Activated T-cell treated with anti-CD3 and anti-CD28 coated beads for 24 hours (primary cell): ENCODE data around the gene GPC4.

Source experiments
- DNase-seq: peaks from one replicate; pipeline ENCODE4 v3.0.0-alpha.2; 2020; ENCODE audit warnings: low read depth

GPC4 gene

DNA sequence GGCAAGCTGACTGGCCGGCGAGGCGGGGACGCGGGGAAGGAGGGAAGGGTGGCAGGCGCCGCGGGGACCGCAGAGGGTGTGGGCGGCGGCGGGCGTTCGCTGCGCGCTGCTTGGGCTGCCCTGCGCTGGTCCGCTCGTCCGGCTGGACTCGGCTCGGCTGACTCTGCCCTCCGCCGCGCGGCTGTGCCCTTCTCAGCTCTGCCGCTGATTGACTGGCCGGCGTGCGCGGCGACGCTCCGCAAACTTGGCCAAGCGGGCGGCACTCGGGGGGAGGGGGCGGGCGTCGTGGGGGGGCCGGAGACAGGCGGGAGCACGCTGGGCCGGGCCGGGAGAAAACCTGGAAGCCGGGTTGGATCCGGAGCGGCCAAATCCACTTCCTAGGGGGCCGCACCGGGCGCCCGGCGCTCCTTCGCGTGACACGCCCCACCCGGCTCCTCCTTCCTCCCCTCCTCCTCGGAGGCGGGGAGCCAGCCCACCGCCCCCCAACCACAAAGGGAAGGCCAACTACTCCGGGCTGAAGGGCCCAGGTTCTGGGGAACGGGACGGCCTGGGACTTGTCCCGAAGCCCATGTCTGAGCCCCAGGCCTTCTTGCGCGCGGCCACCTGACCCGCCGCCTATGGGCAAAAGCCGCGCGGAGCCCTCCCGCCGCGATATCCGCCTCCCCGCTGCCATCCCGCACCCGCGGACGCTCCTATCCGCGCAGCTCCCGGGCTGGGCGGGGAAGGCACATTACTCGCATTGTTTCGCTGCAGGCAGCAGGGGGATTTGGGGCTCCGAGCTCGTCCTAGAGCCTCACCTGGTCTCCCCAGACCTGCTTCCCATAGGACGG is at the start of gene GPC4:
GPC4 (minus strand) TSS at position 214 of the 830 bp plus-strand sequence. CDS start 524 bp downstream, outside the sequence.
- no peak for DNase-seq

DNA sequence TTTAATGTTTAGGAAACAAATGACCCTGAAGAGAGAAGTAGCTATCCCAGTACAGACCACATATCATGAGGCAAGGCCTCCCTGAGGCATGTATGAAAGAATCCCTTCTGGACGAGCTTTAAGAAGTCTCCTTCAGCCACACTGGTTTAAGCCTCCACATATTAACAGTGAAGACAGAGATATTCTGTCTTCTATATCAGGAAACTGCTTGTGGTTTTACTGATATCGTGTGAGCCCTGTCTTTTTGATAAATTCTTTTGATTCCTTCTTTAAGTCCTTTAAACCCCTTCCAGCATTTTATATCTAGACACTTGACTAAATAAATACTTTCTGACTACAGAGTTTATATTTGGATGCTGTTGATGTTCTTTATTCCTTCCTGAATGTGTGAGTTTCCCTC is 45.9 kb upstream of the GPC4 start:
- DNase-seq = no peak

GRCh38 chrX:133454924-133455323 is 39.6 kb upstream of the GPC4 start:
- no peak for DNase-seq

- DNase-seq = no peak
Measured at GRCh38 chrX:133454491-133454914, 39.2 kb upstream of the GPC4 start.

GRCh38 chrX:133448512-133449076 is 33.3 kb upstream of the GPC4 start:
- DNase-seq = no peak

DNA sequence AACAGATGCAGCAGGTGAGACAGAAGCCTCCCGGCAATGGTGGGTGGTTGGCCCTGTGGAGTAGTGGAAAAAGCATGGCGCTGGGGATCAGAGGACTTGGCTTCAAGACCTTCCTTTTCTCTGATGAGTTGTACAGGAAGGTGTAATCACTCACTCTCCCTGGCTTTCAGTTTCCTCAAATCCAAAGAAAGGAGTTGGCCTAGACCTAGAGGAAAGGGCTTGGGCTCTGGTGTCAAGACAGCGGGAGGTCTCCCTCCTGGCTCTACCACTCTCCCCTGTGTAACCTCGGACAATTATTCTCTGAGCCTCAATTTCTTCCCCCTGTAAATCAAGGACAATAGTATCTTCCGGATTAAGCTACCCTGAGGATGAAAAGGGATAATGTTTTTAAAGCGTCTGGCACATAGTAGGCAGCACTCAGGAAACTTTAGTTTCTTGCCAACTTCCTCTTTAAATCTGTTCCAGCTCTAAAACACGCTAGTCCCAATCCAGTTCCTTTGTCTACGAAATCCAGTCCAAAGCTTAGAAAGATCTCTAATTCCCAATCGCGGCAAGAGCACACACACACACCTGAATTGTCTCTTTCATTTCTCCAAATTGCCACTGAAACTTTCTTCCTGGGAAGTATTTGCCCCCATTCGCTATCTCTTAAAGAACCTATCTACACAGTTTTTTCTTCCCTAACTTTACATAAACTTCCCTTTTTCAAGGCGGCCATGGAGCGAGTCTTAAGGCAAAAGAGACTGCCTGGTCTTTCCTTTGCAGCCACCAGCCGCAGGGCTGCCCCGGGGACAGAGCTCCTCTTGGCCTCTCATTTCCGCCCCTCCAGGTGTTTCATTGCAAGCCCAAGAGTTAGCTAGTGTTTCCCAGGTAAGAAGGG is 29.9 kb upstream of the GPC4 start:
- no peak for DNase-seq

- no peak for DNase-seq
Measured at GRCh38 chrX:133444196-133444595, 28.9 kb upstream of the GPC4 start.

DNA sequence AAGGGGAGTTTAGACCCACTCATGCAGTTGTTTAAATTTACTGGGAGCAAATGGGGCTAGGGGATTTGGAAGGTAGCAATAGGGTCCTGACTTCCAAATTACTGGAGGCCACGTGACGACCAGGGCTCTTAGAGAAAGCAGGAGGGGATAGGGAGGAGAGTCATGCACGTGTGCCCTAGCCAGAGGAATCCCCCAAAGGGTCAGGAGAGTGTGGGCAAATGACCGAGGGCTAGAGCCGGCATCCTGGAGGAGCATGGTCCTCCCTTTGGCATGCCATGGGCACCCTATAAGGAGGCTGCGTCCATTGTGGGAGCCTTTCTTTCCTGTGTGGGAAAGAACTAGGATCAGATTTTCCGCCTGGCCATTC is 25.5 kb upstream of the GPC4 start:
- DNase-seq = no peak

DNA sequence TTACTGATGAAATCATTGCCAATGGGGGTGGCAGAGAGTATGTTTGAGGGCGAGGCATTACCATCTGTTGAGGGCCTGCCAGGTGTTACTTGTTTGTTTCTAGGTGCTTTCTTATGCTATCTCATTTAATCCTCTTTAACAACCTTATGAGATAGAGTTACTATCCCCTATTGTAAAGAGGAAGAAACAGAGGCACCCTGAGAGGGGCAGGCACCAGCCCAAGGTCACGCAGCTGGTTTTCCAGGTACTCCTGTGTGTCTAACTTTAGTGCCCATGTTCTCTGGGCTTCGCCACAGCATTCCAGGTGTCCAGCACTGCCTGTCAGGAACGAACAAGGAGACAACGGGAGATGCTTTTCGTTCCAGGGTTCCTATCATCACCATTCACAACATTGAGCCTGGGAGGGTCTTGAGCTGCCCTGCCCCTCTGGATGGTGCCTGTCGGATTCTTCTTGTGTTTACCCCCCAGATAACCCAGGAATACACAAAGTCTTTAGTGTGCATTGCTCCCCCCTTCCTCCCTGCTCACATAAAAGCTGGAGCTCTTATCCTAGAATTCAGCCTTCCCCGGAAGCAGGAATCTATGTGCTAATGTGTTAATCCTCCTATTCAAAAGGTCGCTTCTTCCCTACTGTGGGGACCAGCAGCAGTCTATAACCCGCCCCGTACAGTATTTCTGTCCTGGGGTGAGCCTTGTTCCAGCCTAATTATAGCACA is 24.9 kb upstream of the GPC4 start:
- DNase-seq = no peak

DNA sequence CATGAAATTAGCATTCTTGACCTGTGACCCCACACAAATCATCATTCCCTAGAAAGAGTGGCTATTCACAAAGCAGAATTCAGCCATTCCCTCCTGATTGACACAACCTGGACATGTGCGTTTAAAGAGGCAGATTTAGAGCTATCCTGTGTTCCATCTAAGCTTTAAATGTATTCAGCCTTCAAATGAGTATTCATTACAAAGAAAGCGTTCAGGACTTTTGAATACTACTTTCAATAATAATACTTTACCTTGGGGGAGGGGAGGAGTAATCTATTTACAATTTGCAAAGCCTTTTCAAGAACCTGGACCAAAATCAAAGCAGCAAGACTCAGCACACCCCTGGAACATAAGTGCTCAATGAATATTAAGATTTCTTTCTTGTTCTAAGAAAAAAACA is 22.5 kb upstream of the GPC4 start:
- DNase-seq = no peak

GRCh38 chrX:133437356-133437755 is 22.1 kb upstream of the GPC4 start:
- DNase-seq = no peak

GRCh38 chrX:133435544-133436124 is 20.3 kb upstream of the GPC4 start:
- no peak for DNase-seq

GRCh38 chrX:133434197-133434820 is 19.0 kb upstream of the GPC4 start:
- DNase-seq = no peak

DNA sequence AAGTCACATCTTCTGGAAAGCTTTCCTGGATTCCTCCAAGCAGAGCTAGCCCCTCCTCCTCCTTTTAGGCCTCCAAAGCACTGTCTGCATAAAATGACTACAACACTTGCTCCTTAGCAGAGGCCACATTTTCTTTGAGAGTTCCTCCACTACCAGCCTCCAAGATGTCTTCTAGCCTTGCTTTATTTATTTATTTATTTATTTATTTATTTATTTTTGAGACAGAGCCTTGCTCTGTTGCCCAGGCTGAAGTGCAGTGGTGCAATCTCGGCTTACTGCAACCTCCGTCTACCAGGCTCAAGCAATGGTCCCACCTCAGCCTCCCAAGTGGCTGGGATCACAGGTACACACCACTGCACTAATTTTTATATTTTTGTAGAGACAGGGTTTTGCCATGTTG is 4.6 kb upstream of the GPC4 start:
- DNase-seq = no peak

GRCh38 chrX:133418588-133418987 is 3.3 kb upstream of the GPC4 start:
- no peak for DNase-seq

GRCh38 chrX:133417364-133417763 is 2.1 kb upstream of the GPC4 start:
- no peak for DNase-seq

GRCh38 chrX:133414406-133415275 is 648 bp downstream of the GPC4 start:
- no peak for DNase-seq

DNA sequence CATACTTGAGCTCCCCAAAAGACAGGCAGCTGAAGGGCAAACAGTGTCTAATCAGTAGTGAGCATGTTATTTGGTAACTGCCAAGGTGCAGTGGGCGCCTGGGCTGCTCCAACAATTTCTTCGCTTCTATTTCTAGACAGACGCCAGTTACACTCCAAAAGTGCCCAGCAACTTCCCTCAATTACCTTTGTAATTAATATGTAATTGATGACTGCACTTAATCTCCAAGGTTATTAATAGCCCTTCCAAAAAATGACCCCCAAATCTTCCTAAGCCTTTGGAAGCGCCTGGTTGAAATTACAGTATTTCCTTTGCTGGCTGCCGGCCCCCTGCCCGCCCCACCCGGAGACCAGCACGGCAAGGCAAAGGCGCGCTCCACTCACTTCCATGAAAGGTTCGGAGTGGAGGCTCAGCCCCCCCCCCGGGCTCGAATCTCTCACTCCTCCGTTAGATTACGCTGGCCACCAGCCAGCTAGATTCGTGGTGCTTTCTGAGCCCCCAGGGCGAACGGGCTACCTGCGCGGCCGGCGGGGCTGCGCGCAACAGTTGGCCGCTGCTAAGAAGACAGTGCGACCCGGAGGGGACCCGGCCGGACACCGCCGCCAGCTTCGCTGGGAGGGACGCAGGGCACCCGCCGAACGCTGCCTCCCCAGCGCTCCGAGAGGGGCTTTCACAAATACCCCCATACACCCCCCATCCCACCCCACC is 1.9 kb downstream of the GPC4 start:
- DNase-seq = no peak

- no peak for DNase-seq
Measured at GRCh38 chrX:133412665-133413064, 2.6 kb downstream of the GPC4 start.

GRCh38 chrX:133412246-133412645 is 3.0 kb downstream of the GPC4 start:
- no peak for DNase-seq
